ENCODE measurements around the gene CYB5D1. TPM values are rescaled to one million over a fixed set of nuclear protein-coding genes. Genes with fewer than 3 reads are reported as not detected.

Gene CYB5D1
- total RNA-seq, 1 experiment from 2014 or later = 18.0 TPM

DNA sequence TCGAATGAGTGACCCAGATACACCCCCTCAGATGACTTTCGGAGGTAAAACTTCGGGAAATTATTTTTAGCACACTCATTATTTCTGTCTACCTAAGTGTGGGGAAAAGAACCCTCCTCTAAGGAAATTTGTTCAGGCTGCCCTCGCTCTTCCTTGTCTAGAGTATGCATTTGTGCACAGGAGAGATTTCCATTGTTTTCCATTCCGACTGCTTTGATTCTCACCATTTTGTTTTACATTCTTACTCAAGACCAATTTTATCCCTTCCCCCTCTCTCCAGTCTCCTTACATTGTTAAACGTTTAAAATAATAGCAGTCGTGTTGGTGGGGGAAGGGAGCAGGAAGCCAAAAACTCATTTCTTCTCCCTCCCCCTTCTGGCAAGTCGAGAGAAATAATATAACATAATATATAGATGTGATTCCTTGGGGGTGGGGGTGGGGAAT is 29.3 kb downstream of the CYB5D1 start:
- Histone ChIP-seq H3K79me1 (ENCODE audit: insufficient read depth, low read depth, low read length, poor library complexity, severe bottlenecking) (no peaks in the 10 kb centered on the region), H3K27me3 (ENCODE audit: insufficient read depth, low read length) (no peaks in the 10 kb centered on the region; the same call in 1 of the 2 replicates), H3K9me3 (ENCODE audit: control insufficient read depth, low read depth, low read length) (no peaks in the 10 kb centered on the region), H3K23me2 (ENCODE audit: insufficient read length, low read depth, low read length, poor library complexity, severe bottlenecking) (peaks cover 28% of the 10 kb centered on the region), H2BK12ac (ENCODE audit: insufficient read length, low read depth, low read length) (no peak overlapping the region), H3K79me2 (ENCODE audit: insufficient read depth, low read length) (no peaks in the 10 kb centered on the region), H2BK120ac (ENCODE audit: low read depth, low read length, poor library complexity, severe bottlenecking) (no peak overlapping the region), H4K91ac (ENCODE audit: insufficient read length, low read depth, low read length) (no peak overlapping the region), H3K14ac (ENCODE audit: insufficient read depth, low read length) (no peak overlapping the region), H2BK5ac (ENCODE audit: insufficient read length, low read length) (no peak overlapping the region), H2BK15ac (ENCODE audit: low read depth, low read length) (no peak overlapping the region), H3K27ac (ENCODE audit: insufficient read length, low read depth, low read length) (no peak overlapping the region), H3T11ph (ENCODE audit: low read length) (no peak overlapping the region), H3K4ac (ENCODE audit: low read depth, low read length) (no peak overlapping the region), H3K9ac (ENCODE audit: extremely low read depth, insufficient read length, low read length) (no peak overlapping the region), H2BK20ac (ENCODE audit: low read depth, low read length, poor library complexity, severe bottlenecking) (no peak overlapping the region), H3K4me2 (ENCODE audit: insufficient read depth, insufficient read length, low read length) (peak overlapping the region; percentile 82), H3K4me1 (ENCODE audit: insufficient read depth, low read length) (no peaks in the 10 kb centered on the region), H4K5ac (ENCODE audit: insufficient read length, low read depth, low read length) (no peak overlapping the region), H4K8ac (replicated peaks; ENCODE audit: insufficient read length, low read depth, low read length) (no peak overlapping the region), H4K20me1 (ENCODE audit: control insufficient read depth, insufficient read depth, insufficient read length) (no peaks in the 10 kb centered on the region), H3K56ac (ENCODE audit: insufficient read length, low read depth, low read length) (no peak overlapping the region), H3K23ac (ENCODE audit: insufficient read length, low read depth, low read length) (no peak overlapping the region), H2AK5ac (ENCODE audit: insufficient read length, low read length) (no peak overlapping the region), H3K18ac (ENCODE audit: insufficient read length, low read depth, low read length) (no peak overlapping the region), H2AFZ (ENCODE audit: low read length) (no peak overlapping the region)
- Mint-ChIP-seq H3K4me1 (peaks cover 3 to 4% of the 10 kb centered on the region in 2 experiments), H3K27ac (no peak overlapping the region), H3K27me3 (ENCODE audit: low read depth) (no peaks in the 10 kb centered on the region; the same call in none of the 2 replicates), H3K36me3 (ENCODE audit: insufficient read depth in 1 of 3, low read depth in 3 of 3) (peaks cover 0 to 12% (median 0%) of the 10 kb centered on the region in 3 experiments; a peak in 3 of 7 replicates), H3K9me3 (no peaks in the 10 kb centered on the region), H3K4me3 (no peak overlapping the region)
- no CpG with 5 or more reads among the region's 8 CpGs for WGBS (ENCODE audit: extremely low coverage, insufficient read length, low lambda C conversion rate)
- DNase-seq = peak; percentile 13
- no peak for TF ChIP-seq CTCF (conservative IDR thresholded peaks at IDR 0.05)
